Activated T-cell treated with anti-CD3 and anti-CD28 coated beads for 4 hours (primary cell): ENCODE data around the gene PROSER3.
"Not testable (repeated sequence)": the region's sequence is repeated elsewhere in the genome, so short reads cannot be mapped to it uniquely, and the experiment has no call there.

Experiments used
- DNase-seq: peaks from one replicate; pipeline ENCODE4 v3.0.0-alpha.2; 2020

PROSER3 gene

DNA sequence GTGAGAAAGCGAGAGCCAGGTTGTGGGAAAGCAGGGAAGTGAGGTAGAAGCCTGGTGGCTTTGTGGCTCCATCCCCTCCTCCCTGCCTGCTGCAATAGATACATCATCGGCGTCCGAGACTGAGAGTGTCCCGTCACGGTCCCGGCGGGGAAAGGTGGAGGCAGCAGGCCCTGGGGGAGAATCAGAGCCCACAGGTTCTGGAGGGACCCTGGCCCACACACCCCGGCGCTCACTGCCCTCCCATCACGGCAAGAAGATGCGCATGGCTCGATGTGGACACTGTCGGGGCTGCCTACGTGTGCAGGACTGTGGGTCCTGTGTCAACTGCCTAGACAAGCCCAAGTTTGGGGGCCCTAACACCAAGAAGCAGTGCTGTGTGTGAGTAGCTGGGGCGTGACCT, 35.1 kb upstream of the PROSER3 start:
- no peak for DNase-seq

DNA sequence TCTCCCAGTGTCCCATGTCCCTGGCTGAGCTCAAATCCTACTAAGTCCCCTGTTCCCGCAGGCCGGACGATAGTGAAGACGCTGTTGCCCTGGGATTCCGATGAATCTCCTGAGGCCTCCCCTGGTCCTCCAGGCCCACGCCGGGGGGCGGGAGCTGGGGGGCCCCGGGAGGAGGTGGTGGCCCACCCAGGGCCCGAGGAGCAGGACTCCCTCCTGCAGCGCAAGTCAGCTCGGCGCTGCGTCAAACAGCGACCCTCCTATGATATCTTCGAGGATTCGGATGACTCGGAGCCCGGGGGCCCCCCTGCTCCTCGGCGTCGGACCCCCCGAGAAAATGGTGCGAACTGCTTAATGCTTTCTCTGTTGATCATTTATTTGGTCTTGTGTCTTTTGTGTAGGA, 34.3 kb upstream of the PROSER3 start:
- no peak for DNase-seq

DNA sequence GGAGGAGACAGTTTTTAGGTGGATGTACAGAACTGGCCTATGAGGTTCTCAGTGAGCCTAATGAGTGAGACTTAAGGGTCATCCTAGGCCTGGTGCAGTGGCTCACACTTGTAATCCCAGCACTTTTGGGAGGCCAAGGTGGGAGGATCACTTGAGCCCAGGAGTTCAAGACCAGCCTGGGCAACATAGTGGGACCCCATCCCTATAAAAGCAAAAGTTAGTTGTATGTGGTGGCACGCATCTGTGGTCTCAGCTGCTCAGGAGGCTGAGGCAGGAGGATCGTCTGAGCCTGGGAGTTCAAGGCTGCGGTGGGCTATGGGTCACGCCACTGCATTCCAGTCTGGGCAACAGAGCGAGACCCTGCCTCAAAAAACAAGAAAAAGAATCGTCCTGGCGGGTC, 33.8 kb upstream of the PROSER3 start:
- DNase-seq: not testable (repeated sequence)

DNA sequence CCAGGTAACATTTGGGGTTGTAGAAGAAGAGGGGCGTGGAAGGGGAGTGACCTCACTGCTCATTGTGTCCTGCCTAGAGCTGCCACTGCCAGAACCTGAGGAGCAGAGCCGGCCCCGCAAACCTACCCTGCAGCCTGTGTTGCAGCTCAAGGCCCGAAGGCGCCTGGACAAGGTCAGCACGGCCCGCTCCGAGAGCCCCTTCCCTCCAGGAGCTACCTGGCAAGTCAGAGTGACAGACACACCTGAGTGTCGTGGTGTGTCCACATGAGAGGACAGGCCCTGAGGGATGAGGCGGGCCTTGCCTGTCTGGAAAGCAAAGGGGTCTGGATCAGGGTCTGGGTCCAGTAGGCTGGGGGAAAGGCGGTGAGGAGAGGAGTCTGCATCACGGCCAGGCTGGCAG, 33.4 kb upstream of the PROSER3 start:
- no peak for DNase-seq

DNA sequence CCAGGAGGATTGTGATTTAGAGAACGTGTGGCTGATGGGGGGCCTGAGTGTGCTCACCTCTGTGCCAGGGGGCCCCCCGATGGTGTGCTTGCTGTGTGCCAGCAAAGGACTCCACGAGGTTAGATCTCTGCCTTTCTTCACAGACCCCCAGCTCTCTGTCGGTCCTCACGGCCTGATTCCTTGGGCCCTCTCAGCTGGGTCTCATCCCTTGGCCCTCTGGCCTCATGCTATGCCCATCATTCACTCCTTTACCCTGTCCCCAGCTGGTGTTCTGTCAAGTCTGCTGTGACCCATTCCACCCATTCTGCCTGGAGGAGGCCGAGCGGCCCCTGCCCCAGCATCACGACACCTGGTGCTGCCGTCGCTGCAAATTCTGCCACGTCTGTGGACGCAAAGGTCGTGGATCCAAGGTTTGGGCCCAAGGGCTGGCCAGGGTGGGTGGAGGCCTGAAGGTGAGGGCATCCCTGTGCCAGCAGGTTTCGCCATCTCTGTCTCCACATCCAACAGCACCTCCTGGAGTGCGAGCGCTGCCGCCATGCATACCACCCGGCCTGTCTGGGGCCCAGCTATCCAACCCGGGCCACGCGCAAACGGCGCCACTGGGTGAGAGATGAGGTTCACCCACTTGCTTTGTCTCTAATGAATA, 32.6 kb upstream of the PROSER3 start:
- DNase-seq: no peak

DNA sequence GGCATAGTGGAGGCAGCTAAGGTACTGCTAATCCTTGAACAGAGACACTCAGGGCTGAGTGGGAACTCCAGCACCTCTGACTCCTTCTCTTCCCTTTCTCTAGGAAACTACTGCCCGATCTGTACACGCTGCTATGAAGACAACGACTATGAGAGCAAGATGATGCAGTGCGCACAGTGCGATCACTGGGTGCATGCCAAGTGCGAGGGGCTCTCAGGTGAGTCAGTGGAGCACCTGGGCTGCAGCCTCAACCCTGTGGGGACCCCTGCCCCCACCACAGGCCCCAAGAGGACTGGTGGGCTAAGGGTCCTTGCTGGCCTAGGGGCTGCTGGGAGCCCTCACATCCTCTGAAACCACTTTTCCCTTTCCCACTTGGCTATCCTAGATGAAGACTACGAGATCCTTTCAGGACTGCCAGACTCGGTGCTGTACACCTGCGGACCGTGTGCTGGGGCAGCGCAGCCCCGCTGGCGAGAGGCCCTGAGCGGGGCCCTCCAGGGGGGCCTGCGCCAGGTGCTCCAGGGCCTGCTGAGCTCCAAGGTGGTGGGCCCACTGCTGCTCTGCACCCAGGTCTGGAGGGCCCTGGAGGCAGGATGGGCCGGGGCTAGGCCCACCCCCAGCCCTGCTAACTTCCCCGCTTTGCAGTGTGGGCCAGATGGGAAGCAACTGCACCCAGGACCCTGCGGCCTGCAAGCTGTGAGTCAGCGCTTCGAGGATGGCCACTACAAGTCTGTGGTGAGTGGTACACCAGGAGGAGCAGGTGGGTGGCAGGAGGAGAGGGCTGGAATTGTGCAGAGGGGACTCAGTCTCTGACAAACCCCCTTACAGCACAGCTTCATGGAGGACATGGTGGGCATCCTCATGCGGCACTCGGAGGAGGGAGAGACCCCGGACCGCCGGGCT, 30.7 kb upstream of the PROSER3 start:
- DNase-seq: no peak

DNA sequence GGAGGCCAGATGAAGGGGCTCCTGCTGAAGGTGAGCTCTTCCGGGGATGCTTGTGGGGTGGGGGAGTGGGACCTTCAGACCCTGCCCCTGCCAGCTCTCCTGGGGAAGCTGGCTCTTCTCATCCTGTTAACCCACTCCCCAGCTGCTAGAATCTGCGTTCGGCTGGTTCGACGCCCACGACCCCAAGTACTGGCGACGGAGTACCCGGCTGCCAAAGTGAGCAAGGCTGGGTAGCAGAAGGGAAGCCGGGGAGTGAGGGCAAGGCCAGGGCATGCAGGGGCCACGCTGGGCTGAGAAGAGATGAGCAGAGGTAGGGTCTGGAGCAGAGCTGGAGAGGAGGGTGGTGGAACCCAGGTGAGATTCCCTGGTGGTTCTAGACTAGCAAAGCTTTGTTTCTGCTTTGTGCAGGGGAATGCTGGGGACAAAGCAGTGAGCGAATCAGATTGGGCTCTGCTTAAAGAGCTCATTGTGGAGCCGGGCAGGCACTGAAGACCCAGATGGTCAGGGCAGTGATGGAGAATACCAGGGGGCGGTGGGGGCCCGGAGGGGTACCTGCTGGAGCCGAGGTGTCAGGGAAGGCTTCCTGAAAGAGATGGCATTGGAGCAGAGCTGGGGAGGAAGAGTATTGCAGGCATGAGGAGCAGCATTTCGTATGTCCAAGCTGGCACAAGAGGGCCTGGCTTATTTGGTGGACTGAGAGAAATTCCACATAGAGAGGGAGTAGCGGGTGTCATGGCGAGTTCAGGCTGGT, 29.8 kb upstream of the PROSER3 start:
- no peak for DNase-seq

DNA sequence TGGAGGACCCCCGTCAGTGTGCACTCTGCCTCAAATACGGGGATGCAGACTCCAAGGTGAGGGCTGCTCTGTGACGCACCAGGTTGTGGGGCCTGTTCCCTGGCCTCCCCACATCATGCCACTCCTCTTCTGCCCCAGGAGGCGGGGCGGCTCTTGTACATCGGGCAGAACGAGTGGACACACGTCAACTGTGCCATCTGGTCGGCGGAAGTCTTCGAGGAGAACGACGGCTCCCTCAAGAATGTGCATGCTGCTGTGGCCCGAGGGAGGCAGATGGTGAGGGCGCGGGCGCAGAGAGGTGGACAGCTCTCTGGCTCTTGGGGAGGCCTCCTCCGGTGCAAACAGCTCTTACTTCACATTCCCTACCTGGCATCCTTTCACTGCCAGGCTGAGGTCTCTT, 29.0 kb upstream of the PROSER3 start:
- DNase-seq: no peak

DNA sequence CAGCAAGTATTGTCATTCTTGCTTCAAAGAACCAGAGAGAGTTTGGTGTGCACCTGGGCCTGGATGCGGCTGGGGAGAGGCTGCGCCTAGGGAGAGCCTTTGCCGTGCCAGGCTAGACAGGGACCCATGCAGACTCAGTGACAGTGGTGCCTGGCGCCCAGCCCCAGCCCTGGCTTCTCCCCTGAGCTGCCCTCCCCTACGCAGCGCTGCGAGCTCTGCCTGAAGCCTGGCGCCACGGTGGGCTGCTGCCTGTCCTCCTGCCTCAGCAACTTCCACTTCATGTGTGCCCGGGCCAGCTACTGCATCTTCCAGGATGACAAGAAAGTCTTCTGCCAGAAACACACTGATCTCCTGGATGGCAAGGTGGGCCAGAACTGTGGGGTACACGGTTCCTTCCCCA, 28.2 kb upstream of the PROSER3 start:
- no peak for DNase-seq

DNA sequence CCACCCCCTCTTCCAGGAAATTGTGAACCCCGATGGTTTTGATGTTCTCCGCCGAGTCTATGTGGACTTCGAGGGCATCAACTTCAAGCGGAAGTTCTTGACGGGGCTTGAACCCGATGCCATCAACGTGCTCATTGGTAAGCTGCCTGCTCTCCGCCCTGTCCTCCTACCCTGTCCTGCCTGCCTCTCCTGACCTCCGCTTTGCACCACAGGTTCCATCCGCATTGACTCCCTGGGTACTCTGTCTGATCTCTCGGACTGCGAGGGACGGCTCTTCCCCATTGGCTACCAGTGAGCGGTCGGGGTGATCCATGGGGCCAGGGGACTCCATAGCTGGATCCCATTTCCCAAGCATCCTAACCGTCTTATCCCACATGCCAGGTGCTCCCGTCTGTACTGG, 27.6 kb upstream of the PROSER3 start:
- no peak for DNase-seq

DNA sequence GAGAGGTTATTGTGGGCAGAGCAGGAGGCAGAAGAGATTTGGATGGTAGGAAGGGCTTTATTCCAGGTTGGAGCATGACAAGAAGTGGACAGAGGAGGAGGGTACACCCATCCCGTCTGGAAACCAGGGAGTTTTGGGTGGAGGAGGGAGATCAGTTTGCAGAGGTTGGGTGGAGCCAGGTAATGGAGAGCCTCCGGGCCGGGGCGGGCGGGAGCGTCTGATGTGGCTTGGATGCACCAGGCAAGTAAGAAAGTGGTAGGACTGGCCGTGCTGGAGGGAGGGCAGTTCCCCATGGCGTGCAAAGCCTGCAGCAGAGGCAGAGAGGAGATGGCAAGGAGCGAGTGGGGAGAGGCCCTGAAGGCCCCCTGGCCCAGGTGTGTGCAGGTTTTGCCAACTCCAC, 26.6 kb upstream of the PROSER3 start:
- no peak for DNase-seq

DNA sequence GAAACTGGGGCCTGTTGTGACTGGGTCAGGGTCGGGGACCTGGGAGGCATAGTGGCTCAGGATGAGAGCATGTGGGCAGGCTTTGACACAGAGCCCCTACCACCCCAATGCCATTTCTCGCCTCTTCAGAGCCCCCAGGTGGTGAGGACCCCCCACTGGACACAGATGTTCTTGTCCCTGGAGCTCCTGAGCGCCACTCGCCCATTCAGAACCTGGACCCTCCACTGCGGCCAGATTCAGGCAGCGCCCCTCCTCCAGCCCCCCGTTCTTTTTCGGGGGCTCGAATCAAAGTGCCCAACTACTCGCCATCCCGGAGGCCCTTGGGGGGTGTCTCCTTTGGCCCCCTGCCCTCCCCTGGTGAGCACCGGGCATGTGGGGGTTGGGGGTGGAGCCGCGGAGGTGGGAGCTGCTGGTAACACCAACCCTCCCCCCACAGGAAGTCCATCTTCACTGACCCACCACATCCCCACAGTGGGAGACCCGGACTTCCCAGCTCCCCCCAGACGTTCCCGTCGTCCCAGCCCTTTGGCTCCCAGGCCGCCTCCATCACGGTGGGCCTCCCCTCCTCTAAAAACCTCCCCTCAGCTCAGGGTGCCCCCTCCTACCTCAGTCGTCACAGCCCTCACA, 26.1 kb upstream of the PROSER3 start:
- DNase-seq: no peak

DNA sequence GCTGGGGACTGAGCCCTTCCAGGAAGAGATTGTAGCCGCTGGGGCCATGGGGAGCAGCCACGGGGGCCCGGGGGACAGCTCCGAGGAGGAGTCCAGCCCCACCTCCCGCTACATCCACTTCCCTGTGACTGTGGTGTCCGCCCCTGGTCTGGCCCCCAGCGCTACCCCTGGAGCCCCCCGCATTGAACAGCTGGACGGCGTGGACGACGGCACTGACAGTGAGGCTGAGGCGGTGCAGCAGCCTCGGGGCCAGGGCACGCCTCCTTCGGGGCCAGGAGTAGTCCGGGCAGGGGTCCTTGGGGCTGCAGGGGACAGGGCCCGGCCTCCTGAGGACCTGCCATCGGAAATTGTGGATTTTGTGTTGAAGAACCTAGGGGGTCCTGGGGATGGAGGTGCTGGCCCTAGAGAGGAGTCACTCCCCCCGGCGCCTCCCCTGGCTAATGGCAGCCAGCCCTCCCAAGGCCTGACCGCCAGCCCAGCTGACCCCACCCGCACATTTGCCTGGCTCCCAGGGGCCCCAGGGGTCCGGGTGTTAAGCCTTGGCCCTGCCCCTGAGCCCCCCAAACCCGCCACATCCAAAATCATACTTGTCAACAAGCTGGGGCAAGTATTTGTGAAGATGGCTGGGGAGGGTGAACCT, 25.3 kb upstream of the PROSER3 start:
- DNase-seq: no peak

DNA sequence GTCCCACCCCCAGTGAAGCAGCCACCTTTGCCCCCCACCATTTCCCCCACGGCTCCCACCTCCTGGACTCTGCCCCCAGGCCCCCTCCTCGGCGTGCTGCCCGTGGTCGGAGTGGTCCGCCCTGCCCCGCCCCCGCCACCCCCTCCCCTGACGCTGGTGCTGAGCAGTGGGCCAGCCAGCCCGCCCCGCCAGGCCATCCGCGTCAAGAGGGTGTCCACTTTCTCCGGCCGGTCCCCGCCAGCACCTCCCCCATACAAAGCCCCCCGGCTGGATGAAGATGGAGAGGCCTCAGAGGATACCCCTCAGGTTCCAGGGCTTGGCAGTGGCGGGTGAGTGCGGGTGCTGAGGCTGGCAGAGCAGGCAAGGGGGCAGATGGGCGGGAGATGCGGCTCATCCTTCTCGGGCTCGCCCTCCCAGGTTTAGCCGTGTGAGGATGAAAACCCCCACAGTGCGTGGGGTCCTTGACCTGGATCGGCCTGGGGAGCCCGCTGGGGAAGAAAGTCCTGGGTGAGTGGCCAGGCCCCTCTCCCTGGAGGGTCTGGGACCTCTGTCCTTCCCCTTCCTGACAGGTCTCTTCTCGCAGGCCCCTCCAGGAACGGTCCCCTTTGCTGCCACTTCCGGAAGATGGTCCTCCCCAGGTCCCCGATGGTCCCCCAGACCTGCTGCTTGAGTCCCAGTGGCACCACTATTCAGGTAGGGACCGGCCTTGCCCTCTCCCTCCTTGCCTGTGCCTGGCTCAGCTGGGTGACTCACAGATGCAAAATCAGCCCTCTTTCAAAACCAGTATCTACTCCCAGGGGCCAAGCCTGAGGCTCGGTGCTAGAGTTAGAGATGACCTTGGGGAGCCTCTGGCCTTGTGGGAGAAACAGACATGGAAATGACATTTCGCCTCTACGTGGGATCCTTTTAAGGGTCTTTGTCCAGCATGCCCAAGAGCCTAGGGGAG, 24.5 kb upstream of the PROSER3 start:
- DNase-seq: no peak

DNA sequence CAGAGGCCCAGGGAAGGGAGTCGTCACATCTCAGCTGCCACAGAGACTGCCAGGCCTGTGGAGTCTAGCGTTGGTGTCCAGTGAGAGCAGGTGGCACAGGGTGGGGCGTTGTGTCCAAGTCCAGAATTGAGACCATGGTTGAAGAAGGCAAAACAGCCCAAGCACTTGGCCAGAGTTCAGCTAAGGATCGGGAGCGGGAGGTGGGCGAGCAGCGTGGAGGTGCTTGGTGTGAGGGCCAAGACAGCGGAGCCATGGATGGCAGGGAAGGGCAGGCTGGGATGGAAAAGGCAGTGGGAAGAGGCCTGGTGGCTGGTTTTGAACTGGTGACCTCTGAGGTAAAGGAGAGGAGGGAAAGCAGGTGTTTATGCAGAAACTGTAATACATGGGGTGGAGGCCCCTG, 23.7 kb upstream of the PROSER3 start:
- DNase-seq: no peak

DNA sequence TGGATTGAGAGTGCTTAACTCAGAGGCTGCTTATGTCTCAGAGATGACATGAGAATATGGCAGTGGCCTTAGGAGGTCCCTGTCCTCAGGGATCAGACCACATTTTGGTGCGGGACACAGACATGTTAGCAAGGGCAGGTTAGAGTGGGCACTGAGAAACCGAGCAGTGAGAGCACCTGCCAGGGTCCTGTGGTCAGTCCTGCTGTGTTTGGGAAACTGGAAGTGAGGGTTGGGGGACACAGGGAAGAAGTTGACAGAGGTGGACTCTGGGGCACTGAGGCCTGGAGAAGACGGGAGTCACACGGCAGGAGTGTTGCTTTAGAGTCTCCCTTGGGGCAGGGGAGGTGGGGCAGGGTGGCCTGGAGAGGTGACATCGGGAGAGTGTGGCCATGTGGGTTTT, 23.1 kb upstream of the PROSER3 start:
- DNase-seq: no peak

DNA sequence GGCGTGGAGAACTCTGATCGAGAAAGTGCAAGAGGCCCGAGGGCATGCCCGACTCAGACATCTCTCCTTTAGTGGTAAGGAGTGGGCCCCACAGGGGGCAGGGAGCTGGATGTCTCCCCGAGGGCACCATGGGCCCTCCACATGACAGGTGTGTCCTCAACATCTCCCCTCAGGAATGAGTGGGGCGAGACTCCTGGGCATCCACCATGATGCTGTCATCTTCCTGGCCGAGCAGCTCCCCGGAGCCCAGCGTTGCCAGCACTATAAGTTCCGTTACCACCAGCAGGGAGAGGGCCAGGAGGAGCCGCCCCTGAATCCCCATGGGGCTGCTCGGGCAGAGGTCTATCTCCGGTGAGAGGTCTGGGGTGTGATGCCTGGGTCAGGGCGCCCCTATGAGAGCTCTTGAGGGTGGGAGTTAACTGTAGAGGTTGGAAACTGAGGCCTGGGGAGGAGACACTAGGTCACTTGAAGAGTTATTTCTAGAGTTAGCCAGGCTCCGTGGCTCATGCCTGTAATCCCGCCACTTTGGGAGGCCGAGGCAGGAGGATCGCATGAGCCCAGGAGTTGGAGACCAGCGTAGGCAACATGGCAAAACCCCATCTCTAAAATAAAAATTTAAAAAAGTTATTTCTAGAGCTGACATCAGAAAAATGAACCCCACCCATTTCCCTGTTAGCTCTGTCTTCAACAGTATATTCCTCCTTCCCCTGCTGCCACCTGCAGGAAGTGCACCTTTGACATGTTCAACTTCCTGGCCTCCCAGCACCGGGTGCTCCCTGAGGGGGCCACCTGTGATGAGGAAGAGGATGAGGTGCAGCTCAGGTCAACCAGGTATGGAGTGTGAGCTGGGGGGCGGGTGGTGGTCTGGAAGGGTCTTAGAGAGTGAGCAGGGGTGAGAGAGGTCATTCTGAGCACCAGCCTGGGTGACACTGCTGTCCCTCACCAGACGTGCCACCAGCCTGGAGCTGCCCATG, 20.8 kb upstream of the PROSER3 start:
- no peak for DNase-seq

DNA sequence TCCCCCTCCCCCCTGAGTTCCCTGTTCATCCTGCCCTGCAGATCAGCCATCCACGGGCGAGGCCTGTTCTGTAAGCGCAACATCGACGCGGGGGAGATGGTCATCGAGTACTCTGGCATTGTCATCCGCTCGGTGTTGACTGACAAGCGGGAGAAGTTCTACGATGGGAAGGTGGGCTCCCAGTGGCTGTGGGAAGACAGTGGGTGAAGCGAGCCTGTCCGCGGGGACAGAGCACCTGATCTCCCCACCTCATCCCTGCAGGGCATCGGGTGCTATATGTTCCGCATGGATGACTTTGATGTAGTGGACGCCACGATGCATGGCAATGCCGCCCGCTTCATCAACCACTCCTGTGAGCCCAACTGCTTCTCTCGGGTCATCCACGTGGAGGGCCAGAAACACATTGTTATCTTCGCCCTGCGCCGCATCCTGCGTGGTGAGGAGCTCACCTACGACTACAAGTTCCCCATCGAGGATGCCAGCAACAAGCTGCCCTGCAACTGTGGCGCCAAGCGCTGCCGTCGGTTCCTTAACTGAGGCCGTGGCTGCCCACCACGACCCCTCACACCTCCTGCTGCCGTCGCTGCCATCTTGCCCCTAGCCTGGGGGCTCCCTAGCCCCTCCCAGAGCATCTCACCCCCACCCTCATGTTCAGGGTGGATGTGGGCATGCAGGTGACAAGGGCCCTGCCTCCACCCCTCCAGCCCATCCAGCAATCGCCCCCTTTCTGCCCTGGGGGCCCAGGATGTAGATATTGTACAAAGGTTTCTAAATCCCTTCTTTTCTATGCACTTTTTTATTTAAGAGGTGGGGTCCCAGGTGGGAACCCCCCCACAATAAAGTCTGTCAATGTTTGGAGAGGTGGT, 19.7 kb upstream of the PROSER3 start:
- no peak for DNase-seq

DNA sequence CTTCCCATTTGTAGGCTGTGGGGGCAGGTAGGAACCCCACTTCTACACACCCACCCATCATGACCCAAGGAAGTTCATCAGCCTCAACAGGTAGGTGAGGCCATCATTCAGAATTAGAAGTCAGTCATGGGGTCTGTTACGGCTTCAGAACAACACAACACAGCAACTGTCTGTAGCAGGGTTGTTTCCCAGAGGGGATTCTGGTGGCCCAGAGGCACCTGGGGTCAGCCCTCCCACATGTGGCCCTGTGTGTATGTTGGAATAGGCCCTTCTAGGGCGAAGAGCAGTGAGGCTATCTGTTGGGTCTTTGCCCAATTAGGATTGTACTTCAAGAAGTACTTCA, 19.1 kb upstream of the PROSER3 start:
- DNase-seq: no peak
